PC-9 (cell line): ENCODE data around the gene NFYC. TPM values are rescaled to one million over a fixed set of nuclear protein-coding genes. Genes with fewer than 3 reads are reported as not detected.
A peak's percentile ranks its signal among the peaks of the same experiment; 100 is the strongest.

ENCODE experiments used
- BruUV-seq: library from RNA; stranded (reverse); fragments of 400-500 nt; replicated peaks from 2 replicates; lab custom pipeline; 2021; lab: Mats Ljungman, UMichigan
- CTCF ChIA-PET: fragments of 300-600 bp; sonication (Branson Sonifier 250); formaldehyde crosslinking; loops from one replicate; lab custom pipeline; 2022; ENCODE audit warnings: antibody characterized with exemption; lab: Charles Lee
- POLR2A ChIA-PET: fragments of 300-600 bp; sonication (Branson Sonifier 250); formaldehyde crosslinking; loops from one replicate; lab custom pipeline; 2022; ENCODE audit warnings: antibody characterized with exemption; ENCODE audit not compliant: unreplicated experiment; lab: Charles Lee
- DNase-seq, 2 experiments: peaks; one replicate each; pipeline versions ENCODE4 v3.0.0 to v3.0.0-alpha.2; 2015 to 2022; ENCODE audit warnings: mixed read lengths in 1 of 2
- H2AFZ ChIP-seq: fragments of 200-600 bp; sonication (generic); 2 replicates; pipeline ENCODE4 v1.8.1; 2017; ENCODE audit warnings: antibody characterized with exemption
- H3F3A ChIP-seq: fragments of 200-600 bp; sonication (generic); 2 replicates; pipeline ENCODE4 v1.8.1; 2017; ENCODE audit warnings: antibody characterized with exemption, mild to moderate bottlenecking, low read depth; ENCODE audit not compliant: insufficient read depth
- H3K27ac ChIP-seq: fragments of 200-600 bp; sonication (generic); 2 replicates; pipeline ENCODE4 v1.6.1; 2016; ENCODE audit warnings: mixed run types
- H3K27me3 ChIP-seq: fragments of 200-600 bp; sonication (generic); 2 replicates; pipeline ENCODE4 v1.6.1; 2016; ENCODE audit warnings: low read depth, mixed run types; ENCODE audit not compliant: insufficient read depth
- H3K36me3 ChIP-seq: fragments of 200-600 bp; sonication (generic); 2 replicates; pipeline ENCODE4 v1.6.1; 2016; ENCODE audit warnings: low read depth, mixed run types
- H3K4me1 ChIP-seq: fragments of 200-600 bp; sonication (generic); replicated peaks from 2 replicates; pipeline ENCODE4 v1.6.1; 2016; ENCODE audit warnings: mixed run types; ENCODE audit not compliant: insufficient read depth
- H3K4me2 ChIP-seq: fragments of 200-600 bp; sonication (generic); 2 replicates; pipeline ENCODE4 v1.6.1; 2017; ENCODE audit warnings: mixed run types
- H3K4me3 ChIP-seq: fragments of 200-600 bp; sonication (generic); 2 replicates; pipeline ENCODE4 v1.6.1; 2016; ENCODE audit warnings: mixed run types
- H3K79me2 ChIP-seq: fragments of 200-600 bp; sonication (generic); 2 replicates; pipeline ENCODE4 v1.6.1; 2017; ENCODE audit warnings: low read depth, mixed run types
- H3K9me2 ChIP-seq: fragments of 200-600 bp; sonication (generic); 2 replicates; pipeline ENCODE4 v1.8.1; 2017; ENCODE audit warnings: mild to moderate bottlenecking; ENCODE audit not compliant: insufficient read depth
- H3K9me3 ChIP-seq: fragments of 200-600 bp; sonication (generic); 2 replicates; pipeline ENCODE4 v1.8.1; 2016; ENCODE audit warnings: low read depth; ENCODE audit not compliant: insufficient read depth
- H4K20me1 ChIP-seq: fragments of 200-600 bp; sonication (generic); 2 replicates; pipeline ENCODE4 v1.8.1; 2017; ENCODE audit not compliant: insufficient read depth
- CTCF ChIP-seq: fragments of 200-600 bp; sonication (generic); conservative IDR thresholded peaks from 2 replicates; pipeline ENCODE4 v1.6.1; 2017; ENCODE audit warnings: mixed run types, antibody characterized with exemption, mild to moderate bottlenecking, moderate library complexity
- EZH2 ChIP-seq: fragments of 200-600 bp; sonication (generic); IDR thresholded peaks from 2 replicates; pipeline ENCODE4 v1.8.0; 2017; ENCODE audit warnings: antibody characterized with exemption, low read depth
- intact Hi-C: fragments of 100-400 bp; cut with micrococcal nuclease; formaldehyde crosslinking; loops from one replicate; pipeline ENCODE4 v1.10.0; 2022; ENCODE audit not compliant: unreplicated experiment
- total RNA-seq: library from RNA; stranded (reverse); gene quantifications from 2 replicates; pipeline ENCODE4 v1.2.3, GENCODE V29; 2021

Gene NFYC
- total RNA-seq, 1 experiment from 2014 or later, result 91.1 TPM

- no TSS peak for BruUV-seq
- H3K36me3 ChIP-seq, result no peaks in the 10 kb centered on the region
- no peak for DNase-seq
- no peak overlapping the region for H3K4me3 ChIP-seq
- peaks cover 10% of the 10 kb centered on the region; the same call in 1 of the 2 replicates for H3F3A ChIP-seq
- CTCF ChIA-PET, result no interaction called here
- H3K9me3 ChIP-seq, result no peaks in the 10 kb centered on the region
- H3K4me2 ChIP-seq, result no peak overlapping the region
- TF ChIP-seq CTCF (no peak), EZH2 (no peak)
- POLR2A ChIA-PET, result no interaction called here
- no peak overlapping the region for H3K27ac ChIP-seq
- H4K20me1 ChIP-seq, result no peaks in the 10 kb centered on the region
- peaks cover 19% of the 10 kb centered on the region; the same call in 1 of the 2 replicates for H3K4me1 ChIP-seq
- no peaks in the 10 kb centered on the region for H3K27me3 ChIP-seq
- intact Hi-C loops, result no loop called here
- no peaks in the 10 kb centered on the region for H3K79me2 ChIP-seq
- no peaks in the 10 kb centered on the region for H3K9me2 ChIP-seq
- no peak overlapping the region for H2AFZ ChIP-seq
Observed at GRCh38 chr1:40664167-40664537, 27.4 kb upstream of the NFYC start.

- Histone ChIP-seq H3K4me2 (peak overlapping the region; percentile 83), H3K4me1 (peaks cover 19% of the 10 kb centered on the region; the same call in 1 of the 2 replicates), H4K20me1 (no peaks in the 10 kb centered on the region), H3F3A (peaks cover 10% of the 10 kb centered on the region; the same call in 1 of the 2 replicates), H3K27ac (no peak overlapping the region), H3K9me3 (no peaks in the 10 kb centered on the region), H3K79me2 (no peaks in the 10 kb centered on the region), H3K9me2 (no peaks in the 10 kb centered on the region), H3K27me3 (no peaks in the 10 kb centered on the region), H3K36me3 (no peaks in the 10 kb centered on the region), H2AFZ (no peak overlapping the region), H3K4me3 (peak overlapping the region; percentile 60; the same call in 1 of the 2 replicates)
- CTCF ChIA-PET, result interaction anchor here (0.6 to 0.7 kb wide), 3 partner anchors 29 to 603 kb away, joined by 4 to 6 read pairs (median 5); no protein-coding TSS in a partner anchor
- DNase-seq, result no peak
- TF ChIP-seq EZH2 (no peak), CTCF (no peak)
- POLR2A ChIA-PET, result interaction anchor here (0.6 to 0.7 kb wide), 2 partner anchors 42 to 177 kb away, joined by 4 read pairs; no protein-coding TSS in a partner anchor
- intact Hi-C loops, result no loop called here
- BruUV-seq, result no TSS peak
Observed at GRCh38 chr1:40664791-40665190, 26.7 kb upstream of the NFYC start.

GRCh38 chr1:40665335-40666171 lies 26.0 kb upstream of the NFYC start, which contains the start of gene RIMS3:
TSS of gene RIMS3 (minus strand) at chr1:40665682. CDS start at chr1:40641925, 23,757 bp downstream.
- no peak within 1 kb of the TSS for H3K27ac ChIP-seq
- BruUV-seq, result no TSS peak

More at GRCh38 chr1:40665335-40666171, 26.0 kb upstream of the NFYC start, which contains the start of gene RIMS3:
- TF ChIP-seq EZH2 (no peak), CTCF (no peak; the same call in 1 of the 2 replicates)
- no peaks in the 10 kb centered on the region for H3K27me3 ChIP-seq
- peak within 1 kb of the TSS; percentile 60 for H3K4me3 ChIP-seq
- no peaks in the 10 kb centered on the region for H4K20me1 ChIP-seq
- H3K9me3 ChIP-seq, result no peaks in the 10 kb centered on the region
- peaks cover 10% of the 10 kb centered on the region; the same call in 1 of the 2 replicates for H3F3A ChIP-seq
- H3K4me2 ChIP-seq, result peak within 1 kb of the TSS; percentile 83
- no peaks in the 10 kb centered on the region for H3K36me3 ChIP-seq
- no peaks in the 10 kb centered on the region for H3K79me2 ChIP-seq
- ChIA-PET CTCF (interaction anchor here (0.6 to 0.7 kb wide), 4 partner anchors 29 to 602 kb away, joined by 3 to 6 read pairs (median 4); no protein-coding TSS in a partner anchor), POLR2A (interaction anchor here (0.6 to 0.7 kb wide), 2 partner anchors 41 to 176 kb away, joined by 4 read pairs; no protein-coding TSS in a partner anchor)
- intact Hi-C loops, result no loop called here
- no peaks in the 10 kb centered on the region for H3K9me2 ChIP-seq
- H3K4me1 ChIP-seq, result peaks cover 19% of the 10 kb centered on the region; the same call in 1 of the 2 replicates
- peak in 1 of 2 experiments; percentile 92 for DNase-seq
- peak within 1 kb of the TSS; percentile 82 for H2AFZ ChIP-seq
